ENCODE results near the gene ALKBH7.

ALKBH7 gene

DNA sequence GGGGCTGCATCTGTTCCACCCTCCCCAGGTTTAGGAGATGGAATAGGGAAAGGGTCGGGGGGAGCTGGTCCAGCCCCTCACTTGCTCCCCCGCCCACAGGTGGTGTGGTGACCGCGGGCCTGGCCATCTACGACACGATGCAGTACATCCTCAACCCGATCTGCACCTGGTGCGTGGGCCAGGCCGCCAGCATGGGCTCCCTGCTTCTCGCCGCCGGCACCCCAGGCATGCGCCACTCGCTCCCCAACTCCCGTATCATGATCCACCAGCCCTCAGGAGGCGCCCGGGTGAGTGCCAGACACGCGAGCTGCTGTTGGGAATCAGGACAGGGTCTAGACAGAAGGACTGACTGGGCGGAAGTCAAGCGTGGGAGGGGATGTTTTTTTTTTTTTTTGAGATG, 8.2 kb upstream of the ALKBH7 start:
- DNase-seq (ENCODE audit: low spot score): no peak

DNA sequence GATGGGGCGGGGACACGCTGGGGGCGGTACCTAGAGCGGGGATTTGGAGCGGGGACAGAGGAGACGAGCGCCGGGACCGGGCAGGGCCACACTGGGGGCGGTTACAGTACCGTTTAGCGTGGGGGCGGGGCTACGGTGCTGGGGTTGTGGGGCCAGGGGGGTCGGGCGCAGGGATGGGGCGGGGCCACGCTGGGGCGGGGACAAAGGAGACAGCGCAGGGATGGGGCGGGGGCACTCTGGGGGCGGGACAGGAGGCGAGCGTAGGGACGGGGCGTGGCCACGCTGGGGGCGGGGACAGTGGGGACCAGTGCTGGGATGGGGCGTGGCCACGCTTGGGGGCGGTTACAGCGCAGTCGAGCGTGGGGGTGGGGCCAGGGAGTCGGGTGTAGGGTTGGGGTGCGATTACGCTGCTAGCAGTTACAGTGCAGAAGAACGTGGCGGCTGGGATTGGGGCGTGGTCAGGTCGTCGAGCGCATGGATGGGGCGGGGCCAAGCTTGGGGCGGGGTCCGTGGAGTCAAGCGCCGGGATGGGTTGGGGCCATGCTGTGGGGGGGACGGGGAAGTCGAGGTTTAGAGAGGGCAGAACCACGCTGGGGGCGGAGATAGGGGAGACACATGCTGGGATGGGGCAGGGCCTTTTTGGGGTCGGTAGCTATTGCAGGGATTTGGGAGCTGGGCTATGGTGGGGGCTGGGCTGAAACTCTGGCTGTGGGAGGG, 660 bp downstream of the ALKBH7 start:
- DNase-seq (ENCODE audit: low spot score): peak; percentile 99

DNA sequence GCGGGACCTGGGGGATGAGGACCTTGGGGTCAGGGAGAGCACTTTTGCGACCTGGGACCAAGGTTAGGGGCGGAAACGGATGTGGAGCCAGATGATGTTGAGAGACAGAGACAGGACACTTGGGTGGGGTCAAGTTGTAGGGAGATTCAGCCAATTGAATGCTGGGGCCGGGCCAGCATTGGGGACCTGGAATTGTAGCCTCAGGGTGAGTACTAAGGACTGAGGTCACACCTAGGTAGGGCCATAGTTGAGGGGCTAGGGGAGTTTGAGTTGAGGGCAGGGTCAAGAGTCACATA, 1.2 kb downstream of the ALKBH7 start:
- DNase-seq (ENCODE audit: low spot score): peak; percentile 11

GRCh38 chr19:6374161-6374709, 1.6 kb downstream of the ALKBH7 start:
- no peak for DNase-seq (ENCODE audit: low spot score)

GRCh38 chr19:6374711-6375410, 2.3 kb downstream of the ALKBH7 start:
- DNase-seq (ENCODE audit: low spot score): no peak

GRCh38 chr19:6375411-6376010, 2.9 kb downstream of the ALKBH7 start, which contains the start of gene PSPN:
PSPN (minus strand) TSS chr19:6375933; CDS start chr19:6375849, 84 bp downstream.
- DNase-seq (ENCODE audit: low spot score): no peak

DNA sequence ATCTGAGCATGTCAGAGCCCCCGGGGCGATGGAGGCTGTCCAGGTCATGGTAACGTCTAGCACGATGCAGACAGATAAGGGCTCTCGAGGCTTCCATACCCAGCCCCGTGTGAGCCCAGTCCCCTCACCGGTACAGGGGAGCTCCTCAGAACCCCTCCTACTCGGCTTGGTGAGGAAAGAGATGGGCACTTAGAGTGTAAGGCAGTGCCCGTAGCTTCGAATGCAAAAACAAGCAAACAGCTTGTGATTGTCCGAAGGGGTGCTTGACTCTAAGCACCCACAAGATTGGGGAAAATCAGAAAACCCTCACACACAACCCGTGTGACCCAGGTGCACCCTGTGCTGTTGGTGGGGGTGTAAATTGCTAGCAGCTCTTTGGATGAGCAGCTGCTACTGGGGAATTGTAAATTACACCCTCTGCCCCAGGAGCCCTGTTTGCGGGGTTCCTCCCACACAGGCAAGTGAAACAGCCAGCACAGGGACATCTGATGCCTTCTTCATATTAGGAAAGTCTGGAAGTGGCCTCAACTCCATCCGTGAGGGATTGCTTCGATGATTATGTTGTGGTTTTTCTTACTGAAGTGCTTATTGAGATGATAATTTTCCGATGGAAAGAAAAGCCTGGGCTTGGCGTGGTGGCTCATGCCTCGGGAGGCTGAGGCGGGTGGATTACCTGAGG, 4.1 kb downstream of the ALKBH7 start:
- no peak for DNase-seq (ENCODE audit: low spot score)

DNA sequence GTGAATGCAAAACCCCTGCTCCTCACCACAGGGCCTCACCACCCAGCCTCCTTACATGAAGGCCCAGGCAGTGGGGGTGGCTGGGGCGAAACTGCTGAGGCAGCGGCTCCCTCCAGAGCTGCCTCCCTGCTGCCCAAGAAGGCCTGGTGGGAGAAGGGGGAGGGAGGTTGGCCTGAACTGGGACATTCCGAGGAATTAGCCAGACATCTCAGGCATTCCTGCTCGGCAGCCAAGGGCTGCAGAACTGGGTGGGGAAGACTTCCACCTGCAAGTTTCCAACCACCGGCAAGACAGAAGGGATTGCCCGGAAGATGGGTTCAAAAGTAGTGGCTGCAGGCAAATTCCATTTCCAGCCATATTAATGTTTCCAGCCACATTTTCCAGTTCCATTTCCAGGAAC, 5.4 kb downstream of the ALKBH7 start:
- DNase-seq (ENCODE audit: low spot score): peak; percentile 54

- no peak for DNase-seq (ENCODE audit: low spot score)
Measured at GRCh38 chr19:6378486-6378885, 5.9 kb downstream of the ALKBH7 start.

DNA sequence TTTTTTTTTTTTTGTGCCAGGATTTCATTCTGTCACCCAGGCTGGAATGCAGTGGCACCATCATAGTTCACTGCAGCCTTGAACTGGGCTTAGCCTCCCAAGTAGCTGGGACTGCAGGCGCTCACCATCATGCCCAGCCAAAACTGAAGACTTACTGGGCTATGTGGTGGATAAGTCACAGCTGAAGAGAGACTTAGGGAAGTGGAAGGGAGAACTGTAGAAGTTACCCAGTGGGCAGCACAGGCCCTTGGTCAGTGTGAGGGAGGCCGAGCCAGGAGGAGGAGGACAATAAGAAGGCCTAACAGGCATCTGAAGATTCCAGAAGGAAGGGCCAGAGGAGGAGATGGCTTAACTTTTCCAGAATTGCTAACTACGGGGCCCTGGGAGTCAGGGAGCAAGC, 7.2 kb downstream of the ALKBH7 start:
- DNase-seq (ENCODE audit: low spot score): no peak

DNA sequence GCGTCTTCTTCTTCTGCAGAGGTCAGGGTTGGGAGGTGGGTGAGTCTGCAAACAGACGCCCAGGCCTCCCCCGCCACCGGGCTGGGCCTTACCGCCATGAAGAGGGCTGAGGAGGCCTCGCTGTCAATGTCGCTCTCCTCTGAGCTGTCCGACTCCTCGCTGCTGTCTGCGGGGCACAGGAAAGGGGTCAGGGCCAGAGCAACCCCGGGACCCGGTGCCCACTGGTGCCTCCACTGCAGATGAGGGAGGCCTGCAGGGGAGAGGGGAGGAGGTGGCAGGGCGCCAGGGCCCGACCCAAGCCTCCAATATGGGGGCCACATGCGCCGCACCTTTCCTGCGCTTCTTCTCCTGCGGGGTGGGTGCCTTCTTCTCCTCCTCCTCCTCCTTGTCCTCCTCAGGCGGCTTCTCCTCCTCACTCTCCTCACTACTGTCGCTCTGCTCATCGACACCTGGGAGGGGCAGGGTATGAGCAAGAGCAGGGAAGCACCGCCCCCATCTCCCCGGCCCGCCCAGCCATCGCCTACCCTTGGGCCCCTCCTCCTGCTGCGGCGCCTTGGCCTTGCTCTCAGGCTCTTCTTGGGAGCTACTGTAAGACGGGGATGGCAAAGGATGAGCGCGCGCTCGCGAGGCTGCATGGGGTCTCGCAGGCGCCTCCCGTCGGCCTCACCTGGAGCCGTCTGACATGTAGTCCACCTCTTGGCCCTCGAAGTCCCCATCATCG, 8.6 kb downstream of the ALKBH7 start:
- no peak for DNase-seq (ENCODE audit: low spot score)

GRCh38 chr19:6383188-6383587, 10.6 kb downstream of the ALKBH7 start:
- no peak for DNase-seq (ENCODE audit: low spot score)

DNA sequence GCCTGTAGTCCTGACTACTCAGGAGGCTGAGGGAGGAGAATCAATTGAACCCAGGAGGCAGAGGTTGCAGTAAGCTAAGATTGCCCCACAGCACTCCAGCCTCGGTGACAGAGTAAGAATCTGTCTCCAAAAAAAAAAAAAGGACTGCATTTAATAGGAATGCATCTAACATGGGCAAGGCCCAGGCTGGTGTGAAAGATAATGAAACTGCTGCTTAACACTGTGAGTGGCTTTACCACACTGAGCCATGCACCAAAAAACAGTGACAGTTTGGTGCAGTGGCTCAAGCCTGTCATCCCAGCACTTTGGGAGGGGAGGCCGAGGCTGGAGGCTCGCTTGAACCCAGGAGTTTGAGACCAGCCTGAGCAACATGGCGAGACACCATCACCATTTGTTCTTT, 11.8 kb downstream of the ALKBH7 start:
- no peak for DNase-seq (ENCODE audit: low spot score)

DNA sequence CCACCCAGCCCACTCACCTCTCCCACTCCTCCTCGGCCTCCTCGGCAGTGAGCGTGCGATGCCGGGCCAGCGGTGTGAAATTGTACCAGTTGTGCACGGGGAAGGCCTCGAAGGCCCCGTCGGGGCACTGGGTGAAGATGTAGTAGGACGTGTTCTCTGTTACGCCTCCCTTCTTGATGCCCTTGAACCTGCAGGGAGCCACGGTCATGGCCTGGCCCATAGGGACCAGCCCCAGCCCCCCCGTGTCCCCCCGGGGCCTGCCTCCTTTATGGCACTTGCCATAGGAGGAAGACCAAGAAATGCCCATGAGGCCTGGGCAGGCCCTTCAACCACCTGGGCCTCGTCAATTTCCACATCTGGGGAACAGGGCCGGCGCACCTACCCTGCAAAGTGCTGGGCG, 14.8 kb downstream of the ALKBH7 start:
- DNase-seq (ENCODE audit: low spot score): no peak

- DNase-seq (ENCODE audit: low spot score): no peak
Measured at GRCh38 chr19:6392221-6393073, 19.9 kb downstream of the ALKBH7 start.

GRCh38 chr19:6393074-6393982, 20.7 kb downstream of the ALKBH7 start, which contains the start of gene GTF2F1:
GTF2F1 (minus strand) TSS chr19:6393164; CDS start chr19:6392995, 169 bp downstream.
- peak; percentile 100 for DNase-seq (ENCODE audit: low spot score)

DNA sequence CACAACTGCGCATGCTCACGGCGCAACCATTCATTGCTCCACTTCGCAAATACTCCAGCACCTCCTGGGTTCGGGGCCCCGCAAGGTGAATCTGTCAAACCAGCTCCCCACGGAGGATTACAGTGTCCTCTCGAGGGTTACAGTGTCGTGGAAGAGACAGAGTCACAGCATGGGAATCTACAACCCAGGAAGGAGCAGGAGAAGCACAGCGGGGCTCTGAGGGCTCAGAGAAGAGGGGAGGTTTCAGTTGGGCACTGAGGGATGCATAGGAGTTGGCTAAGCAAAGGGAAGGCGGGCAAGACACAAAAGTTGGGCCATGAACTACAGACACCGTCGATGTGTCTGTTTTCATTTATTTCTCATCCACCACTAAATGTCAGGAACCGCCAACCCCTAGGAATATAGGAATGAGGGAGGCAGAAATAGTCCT, 21.4 kb downstream of the ALKBH7 start:
- DNase-seq (ENCODE audit: low spot score): no peak

- DNase-seq (ENCODE audit: low spot score): no peak
Measured at GRCh38 chr19:6394831-6395230, 22.2 kb downstream of the ALKBH7 start.

- no peak for DNase-seq (ENCODE audit: low spot score)
Measured at GRCh38 chr19:6396305-6396704, 23.7 kb downstream of the ALKBH7 start.

Measured in AG08395 (cell line).